ENCODE data around the gene HERPUD1.

DNA sequence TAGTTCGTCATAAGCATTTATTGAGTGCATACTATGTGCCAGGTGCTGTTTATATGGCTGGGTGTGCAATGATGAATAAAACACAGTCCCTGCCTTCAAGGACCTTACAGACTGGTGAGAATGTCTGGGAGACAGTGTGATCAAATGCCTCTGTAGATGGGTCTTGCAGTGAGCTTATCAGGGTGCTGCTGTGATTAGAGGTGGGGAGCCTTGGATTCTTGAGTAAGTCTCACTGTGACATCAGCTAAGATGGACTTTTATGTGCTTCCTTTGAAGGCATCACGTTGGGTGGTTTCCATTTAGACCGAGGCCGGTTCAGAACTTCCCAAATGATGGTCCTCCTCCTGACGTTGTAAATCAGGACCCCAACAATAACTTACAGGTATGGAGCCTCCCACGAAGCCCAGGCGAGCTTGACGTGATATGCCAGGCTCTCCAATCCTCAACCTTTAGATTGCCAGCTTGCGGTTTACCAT is 10.0 kb downstream of the HERPUD1 start:
- TF ChIP-seq POLR2A (IDR thresholded peaks at IDR 0.05) = no peak
- TF ChIP-seq, protein P1, sequence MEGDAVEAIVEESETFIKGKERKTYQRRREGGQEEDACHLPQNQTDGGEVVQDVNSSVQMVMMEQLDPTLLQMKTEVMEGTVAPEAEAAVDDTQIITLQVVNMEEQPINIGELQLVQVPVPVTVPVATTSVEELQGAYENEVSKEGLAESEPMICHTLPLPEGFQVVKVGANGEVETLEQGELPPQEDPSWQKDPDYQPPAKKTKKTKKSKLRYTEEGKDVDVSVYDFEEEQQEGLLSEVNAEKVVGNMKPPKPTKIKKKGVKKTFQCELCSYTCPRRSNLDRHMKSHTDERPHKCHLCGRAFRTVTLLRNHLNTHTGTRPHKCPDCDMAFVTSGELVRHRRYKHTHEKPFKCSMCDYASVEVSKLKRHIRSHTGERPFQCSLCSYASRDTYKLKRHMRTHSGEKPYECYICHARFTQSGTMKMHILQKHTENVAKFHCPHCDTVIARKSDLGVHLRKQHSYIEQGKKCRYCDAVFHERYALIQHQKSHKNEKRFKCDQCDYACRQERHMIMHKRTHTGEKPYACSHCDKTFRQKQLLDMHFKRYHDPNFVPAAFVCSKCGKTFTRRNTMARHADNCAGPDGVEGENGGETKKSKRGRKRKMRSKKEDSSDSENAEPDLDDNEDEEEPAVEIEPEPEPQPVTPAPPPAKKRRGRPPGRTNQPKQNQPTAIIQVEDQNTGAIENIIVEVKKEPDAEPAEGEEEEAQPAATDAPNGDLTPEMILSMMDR (IDR thresholded peaks at IDR 0.05) = no peak

Data from adrenal gland (tissue), 5 donors.